Middle frontal gyrus (tissue), 1 donor: ENCODE results near the gene ING4.

Source experiments
- DNase-seq: peaks from one replicate; pipeline ENCODE4 v3.0.0-alpha.2; 2015; ENCODE audit warnings: low spot score; ENCODE audit errors: extremely low spot score

ING4 gene

GRCh38 chr12:6688543-6688998 is 25.7 kb upstream of the ING4 start:
- no peak for DNase-seq

DNA sequence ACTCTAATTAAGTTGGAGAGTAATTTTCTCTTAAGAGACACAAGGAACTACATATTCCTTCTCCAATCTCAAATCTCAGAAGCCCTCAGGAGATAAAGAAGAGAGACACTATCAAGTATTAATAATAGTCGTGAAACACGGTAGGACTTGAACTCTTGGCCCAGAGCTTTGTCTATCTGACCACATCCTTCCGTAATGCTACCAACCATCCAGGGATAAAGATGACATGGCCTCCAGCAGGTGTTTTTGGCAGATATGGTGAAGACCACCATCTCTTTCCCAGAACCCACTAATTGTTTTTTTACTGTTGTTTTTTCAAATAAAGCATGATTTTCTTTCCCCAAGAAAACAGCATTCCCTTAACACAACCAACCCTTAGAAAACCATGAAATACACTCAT is 22.9 kb upstream of the ING4 start:
- no peak for DNase-seq

DNA sequence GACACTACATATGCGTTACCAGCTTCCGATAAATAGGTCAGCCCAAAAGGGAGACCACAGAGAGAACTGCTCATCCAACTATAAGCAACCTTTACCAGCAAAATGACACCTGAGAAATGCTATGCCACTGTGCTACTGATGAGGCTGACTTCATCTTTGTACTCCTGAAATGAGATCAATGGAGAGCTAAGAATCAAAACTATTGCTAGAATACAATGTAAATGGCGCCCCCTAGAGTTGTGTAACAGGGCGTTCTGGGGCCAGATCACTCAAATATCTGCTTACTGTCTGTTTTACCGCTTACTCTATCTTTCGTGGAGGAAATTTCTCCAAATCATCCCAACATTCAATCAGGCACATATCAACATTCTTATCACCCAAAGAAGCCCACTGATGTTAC is 21.7 kb upstream of the ING4 start:
- no peak for DNase-seq

DNA sequence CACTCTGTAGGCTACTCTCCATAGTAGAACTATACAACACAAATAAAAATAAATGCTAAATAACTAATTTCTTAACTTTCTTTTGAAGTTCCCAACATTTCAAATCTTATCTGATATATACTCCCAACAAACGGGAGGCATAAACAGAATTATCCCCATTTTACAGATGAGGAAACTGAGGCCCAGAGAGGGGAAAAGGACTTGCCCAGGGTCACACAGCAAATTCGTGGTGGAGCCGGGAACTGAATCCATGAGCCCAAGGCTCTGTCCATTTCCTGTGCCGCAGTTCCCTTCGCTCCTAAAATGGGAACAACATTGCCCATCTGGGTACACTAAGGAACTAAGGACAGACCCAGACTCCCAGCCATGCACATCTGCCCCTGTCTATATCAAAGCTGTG is 14.0 kb upstream of the ING4 start:
- no peak for DNase-seq

DNA sequence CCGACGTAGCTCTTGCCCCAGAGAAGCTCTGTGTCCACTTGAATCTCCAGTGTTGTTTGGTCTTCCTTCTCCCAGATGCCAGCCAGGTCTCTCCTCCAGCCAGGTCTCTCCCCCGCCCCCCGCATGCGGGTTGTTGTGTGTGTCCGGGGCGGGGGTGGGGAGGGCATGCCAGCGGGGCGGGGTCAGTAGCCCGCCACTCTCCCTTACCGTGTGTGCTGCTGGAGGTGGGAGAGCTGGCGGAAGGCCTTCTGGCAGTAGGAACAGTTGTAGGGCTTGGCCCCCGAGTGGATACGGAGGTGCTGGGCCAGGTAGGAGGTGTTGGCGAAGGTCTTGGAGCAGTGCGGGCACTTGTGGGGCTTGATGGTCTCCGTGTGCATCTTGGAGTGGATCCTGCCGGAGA is 9.2 kb upstream of the ING4 start:
- no peak for DNase-seq

GRCh38 chr12:6667559-6668210 is 4.8 kb upstream of the ING4 start:
- DNase-seq: no peak

DNA sequence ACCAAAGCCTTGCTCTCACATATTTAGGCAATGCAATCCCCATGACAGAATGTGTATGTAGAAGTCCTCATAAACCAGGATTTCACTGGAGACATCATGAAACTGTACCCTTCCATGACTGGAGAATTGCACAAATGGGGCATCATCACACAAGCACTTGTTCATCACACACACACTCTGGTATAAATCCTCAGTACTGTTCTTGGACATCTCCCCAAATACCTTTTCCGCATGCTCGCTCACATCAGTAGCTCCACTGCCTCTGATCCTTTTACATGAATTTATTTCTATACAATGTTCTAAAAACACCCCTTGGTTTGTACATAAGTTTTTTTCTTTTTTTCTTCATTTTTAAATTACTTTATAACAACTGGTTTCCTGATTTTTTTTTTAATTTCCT is 3.3 kb upstream of the ING4 start:
- no peak for DNase-seq

GRCh38 chr12:6664902-6665301 is 2.0 kb upstream of the ING4 start:
- DNase-seq: no peak

- DNase-seq: no peak
These were observed 365 bp downstream of the ING4 start for GRCh38 chr12:6662602-6662905.

- DNase-seq: no peak
These were observed 8.9 kb downstream of the ING4 start for GRCh38 chr12:6653987-6654386.

DNA sequence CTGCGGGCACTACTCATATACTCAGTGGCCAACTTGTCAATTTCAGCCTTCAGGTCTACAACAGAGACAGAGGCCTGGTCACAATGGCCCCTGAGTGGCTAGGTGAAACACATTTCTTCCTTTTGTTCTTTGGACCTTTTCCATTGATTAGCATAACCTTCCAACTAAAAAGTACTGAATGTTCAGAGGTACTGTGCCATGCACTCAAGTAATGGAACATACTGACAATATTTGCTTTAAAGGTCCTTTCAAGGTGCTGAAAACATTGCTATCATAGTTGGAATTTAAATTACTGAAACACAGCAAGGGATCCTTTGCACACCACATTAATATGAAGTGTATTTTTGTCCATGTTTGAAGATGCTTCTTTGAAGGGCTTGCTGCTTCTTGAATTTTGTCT is 9.6 kb downstream of the ING4 start:
- no peak for DNase-seq

DNA sequence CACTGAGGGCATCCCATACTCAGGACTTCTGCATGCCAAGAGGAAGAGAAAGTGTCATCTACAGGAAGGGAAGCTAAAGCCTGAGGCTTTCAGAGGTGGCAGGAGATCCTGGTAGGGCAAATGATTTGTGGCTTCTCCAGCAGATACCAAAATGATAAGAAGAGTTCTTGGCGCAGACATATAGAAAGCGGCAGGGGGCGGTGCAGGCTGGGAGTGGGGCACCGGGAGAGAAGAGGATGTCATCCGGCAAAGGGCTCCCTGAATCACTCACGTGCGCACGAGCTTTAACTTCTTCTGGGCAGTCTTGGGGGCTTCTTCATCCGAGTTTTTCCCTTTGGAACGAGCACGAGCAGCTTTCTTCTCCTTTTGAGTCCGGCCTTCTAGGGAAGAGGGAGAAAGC is 10.5 kb downstream of the ING4 start:
- no peak for DNase-seq

- DNase-seq: no peak
These were observed 12.1 kb downstream of the ING4 start for GRCh38 chr12:6650832-6651231.

DNA sequence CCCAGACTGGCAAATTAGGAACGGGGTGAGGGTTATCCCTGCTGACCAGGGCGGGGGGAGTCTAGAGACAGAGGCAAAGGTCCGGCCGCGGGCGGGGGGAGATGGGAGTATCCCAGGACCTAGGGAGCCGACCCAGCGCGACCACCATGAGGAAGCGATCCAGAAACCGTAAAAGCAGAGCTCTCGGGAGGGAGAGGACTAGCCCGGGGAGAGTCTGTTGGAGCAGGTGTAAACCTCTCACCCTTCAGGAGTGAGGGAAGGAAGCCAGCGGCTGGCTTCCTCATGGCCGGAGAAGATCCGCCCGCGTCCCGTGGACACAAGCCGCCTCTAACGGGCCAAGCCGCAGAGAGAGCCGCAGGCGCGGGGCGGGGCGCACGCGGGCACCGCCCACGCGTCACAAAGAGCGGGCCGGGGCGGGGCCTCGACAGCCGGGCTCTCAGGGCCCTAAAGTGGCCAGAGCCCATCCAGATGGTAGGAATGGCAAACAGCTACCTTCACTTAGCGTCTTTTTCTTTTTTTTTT is 15.8 kb downstream of the ING4 start, which contains the start of gene ACRBP:
ACRBP (minus strand) TSS at position 350 of the 522 bp plus-strand sequence; CDS start at position 284, 66 bp downstream.
- DNase-seq: no peak

DNA sequence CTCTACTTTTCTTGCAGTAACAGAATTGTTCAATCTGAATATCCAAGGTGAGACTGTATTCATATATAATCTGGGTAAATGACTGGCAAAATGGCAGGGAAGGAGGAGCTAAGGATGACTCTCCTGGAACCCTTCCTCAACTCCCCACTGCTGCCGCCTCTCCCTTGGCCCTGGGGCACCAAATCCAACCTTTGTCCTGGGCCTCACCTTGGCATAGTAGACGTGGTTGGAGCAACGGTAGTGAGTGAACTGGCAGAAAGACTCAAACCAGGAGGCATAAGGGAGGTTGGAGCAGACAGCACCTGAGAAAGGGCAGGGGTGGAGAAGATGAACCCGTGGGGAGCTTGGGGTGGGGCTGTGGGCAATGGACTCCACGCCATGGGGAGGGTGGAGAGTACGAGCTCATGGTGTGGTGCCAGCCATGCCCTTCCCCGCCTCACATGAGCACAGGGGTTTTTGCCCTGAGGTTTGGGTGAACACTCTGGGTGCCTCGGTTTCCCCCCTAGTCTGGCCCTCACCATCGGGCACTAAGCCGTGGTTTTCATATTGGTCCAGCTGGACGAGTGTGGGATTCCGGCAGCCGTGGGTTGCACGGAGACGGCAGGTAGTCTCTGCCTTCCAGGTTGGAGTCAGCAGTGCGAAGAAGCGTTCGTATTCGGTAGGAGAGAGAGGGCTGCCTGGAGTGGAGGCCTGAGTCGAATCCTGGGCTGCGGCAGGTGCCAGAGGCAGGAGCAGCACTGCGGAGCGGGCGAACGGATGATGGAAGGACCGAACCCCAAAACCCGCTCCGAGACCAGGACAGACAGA is 16.4 kb downstream of the ING4 start:
- DNase-seq: no peak

GRCh38 chr12:6644903-6645302 is 18.0 kb downstream of the ING4 start:
- DNase-seq: no peak

GRCh38 chr12:6644257-6644596 is 18.7 kb downstream of the ING4 start:
- no peak for DNase-seq

DNA sequence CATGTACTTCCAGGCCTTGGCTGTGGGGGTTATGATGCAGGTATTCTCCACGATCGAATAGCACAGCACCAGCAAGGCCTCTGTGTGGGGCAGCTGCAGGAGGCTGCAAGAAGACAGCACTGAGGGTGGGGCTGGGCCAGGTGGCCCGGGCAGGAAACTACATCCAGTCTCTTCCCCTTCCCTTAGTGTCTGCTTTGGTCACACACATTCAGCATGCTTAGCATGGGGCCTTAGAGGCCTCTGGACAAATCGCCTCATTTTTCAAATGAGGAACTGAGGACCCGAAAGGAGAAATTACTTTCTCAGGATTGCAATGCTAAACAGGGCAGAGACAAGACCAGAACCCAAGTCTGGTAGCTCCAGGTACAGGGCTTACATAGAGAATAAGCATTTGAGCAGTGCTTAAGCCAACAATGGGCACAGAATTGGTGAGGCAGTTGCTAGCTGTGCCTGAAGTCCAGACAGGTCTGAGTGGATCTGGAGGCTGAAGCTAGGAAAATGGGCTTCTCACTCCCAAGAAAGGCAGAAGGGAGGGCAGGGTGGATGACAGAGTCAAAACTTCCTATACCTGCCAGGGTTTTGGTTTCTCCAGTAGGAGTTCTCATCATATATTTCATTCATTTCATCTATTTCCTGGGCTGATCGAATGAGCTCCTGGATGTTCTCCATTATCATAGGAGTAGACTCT is 19.2 kb downstream of the ING4 start:
- DNase-seq: no peak

DNA sequence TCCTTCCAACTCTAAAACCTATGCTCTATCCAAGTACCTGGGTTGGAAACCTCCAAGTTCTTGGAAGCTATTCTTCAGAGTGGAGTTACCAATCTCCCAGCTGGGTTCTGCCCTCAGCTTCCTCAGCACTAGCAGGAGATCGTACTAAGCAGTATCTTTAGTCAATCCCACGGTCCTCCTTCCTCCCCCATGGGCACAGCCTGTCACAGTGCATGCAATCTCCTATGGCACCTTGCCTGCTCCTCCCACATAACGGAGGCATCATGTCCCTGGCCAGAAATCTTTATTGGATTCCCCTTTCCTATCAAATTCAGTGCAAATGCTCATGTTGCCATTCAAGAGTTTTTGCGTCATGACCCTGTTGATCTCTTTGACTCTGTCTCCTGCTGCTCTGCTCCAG is 21.8 kb downstream of the ING4 start:
- no peak for DNase-seq

DNA sequence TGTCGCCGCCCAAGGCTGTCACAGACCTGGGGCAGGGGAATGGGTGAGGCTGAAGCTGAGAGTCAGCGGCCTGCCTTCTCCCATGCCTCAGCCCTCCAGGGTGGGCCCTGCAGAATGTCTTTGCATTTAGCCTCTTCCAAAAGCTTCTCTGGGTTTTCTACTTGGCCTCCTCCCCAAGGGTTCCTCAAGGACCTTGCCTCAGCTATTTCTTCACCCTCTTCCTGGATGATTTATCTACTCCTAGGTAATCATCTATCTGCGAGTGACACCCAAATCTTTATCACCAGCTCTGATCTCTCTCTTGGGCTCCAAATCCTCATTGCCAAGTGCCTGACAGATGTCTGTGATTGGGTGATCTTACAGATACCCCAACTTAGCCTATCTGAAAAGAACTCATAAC is 22.4 kb downstream of the ING4 start:
- no peak for DNase-seq

- no peak for DNase-seq
These were observed 23.6 kb downstream of the ING4 start for GRCh38 chr12:6639151-6639801.

- DNase-seq: no peak
These were observed 24.6 kb downstream of the ING4 start for GRCh38 chr12:6638305-6638704.
